Activated T-cell treated with anti-CD3 and anti-CD28 coated beads, Interleukin-2, amount 50 U/mL, for 1 hour (primary cell): ENCODE results near the gene SMG1.
"Not testable (repeated sequence)": the region's sequence is repeated elsewhere in the genome, so short reads cannot be mapped to it uniquely, and the experiment has no call there.

Experiments used
- DNase-seq: peaks from one replicate; pipeline ENCODE4 v3.0.0-alpha.2; 2020

Gene SMG1

GRCh38 chr16:18796377-18796776 lies 129.8 kb downstream of the SMG1 start:
- DNase-seq: no peak

GRCh38 chr16:18792836-18793433 lies 133.3 kb downstream of the SMG1 start:
- no peak for DNase-seq

GRCh38 chr16:18789850-18790706 lies 136.1 kb downstream of the SMG1 start, which contains the start of gene RPS15A:
RPS15A (minus strand) TSS chr16:18790334; CDS start chr16:18789113, 1,221 bp downstream.
- DNase-seq: peak; percentile 84

- DNase-seq: no peak
Measured at GRCh38 chr16:18789515-18789849, 136.7 kb downstream of the SMG1 start.

DNA sequence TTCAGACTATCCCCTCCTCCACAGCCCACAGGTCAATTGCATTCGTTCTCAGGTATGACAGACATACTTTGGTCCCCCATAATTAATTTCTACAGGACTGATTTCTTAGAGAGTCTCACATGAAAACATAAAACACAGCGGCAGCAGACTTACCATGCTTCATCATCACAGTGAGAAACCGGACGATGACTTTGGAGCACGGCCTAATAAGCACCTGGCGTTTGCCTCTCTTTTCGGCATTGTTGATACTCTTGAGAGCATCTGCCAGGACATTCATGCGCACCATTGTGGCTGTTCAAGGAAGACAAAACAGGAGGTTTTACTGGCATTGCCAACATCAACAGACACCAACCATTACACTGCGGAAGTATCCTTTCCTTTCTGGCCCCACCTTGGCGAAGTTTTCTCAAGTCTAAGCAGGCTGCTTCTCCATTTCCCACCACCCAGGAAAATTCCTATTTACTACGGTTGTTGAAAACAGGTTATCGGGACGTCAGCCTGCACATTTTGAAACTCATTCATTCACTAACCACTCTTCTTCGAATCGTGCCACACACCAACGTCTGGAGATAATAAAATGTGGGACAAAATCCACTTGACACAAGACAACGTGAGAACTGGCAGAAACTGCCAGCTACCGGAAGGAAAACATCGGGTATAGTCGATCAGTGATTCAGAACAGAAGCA lies 137.2 kb downstream of the SMG1 start:
- DNase-seq: no peak

DNA sequence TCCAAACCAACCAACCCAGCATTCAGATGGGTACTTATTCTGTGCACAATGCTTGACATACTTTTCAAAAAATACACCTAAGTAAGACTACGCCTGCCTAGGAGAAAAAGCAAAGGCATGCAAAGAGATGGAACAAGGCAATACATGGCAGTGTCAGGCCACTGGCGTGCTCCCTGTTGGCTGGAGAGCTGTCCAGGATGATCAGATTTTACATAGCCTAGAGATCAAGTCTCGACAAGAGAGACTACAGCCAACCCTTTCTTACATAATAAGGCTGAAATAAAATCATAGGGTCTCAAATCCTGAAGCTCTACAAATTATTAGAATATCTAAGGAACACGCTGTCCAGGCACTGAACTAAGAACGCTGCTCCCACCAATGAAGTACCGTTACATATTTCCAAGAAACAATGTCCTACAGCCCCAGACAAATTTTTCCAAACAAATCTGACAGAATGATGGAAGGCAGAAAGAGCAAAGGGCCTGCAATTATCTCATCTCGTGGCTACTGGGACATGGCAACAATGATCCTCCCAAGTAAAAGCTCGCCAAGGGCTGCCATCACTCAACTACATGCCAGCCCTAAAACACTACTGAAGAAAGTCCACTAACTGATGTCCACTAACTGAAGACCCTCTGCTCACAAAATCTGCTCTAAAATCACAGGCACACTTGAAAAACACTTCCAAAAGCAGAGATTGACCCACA lies 141.1 kb downstream of the SMG1 start:
- no peak for DNase-seq

- DNase-seq: no peak
Measured at GRCh38 chr16:18783430-18784341, 142.5 kb downstream of the SMG1 start.

DNA sequence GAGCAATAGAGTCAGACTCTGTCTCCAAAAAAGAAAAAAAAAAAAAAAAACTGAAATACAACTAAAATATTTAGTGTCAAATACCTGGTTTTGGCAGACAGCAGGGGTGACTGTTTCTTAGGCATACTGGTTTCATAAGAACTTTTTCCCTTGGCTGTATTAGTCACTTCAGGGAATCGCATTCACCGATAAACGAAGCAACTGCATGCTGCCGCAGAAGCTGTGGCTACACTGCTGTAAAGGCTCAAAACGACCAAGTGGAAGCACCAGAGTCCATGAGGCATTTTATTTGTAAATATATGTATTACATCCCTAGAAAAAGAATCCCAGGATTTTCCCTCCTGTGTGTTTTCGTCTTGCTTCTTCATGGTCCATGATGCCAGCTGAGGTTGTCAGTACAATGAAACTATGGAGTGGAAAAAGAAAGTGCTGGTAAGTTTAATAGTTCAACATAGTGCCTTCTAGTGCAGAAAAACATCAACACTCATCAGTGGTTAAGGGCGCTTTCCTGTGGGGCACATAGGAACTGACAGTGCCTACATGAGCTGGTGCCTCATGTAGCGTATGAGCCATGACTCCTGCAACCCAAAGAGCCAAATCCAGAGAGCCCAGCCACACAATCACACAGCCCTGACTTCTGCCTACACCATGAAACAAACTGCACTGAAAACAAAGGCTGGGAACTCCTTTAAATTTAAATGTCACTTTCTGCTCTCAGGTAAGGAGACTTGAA lies 143.3 kb downstream of the SMG1 start:
- DNase-seq: no peak

DNA sequence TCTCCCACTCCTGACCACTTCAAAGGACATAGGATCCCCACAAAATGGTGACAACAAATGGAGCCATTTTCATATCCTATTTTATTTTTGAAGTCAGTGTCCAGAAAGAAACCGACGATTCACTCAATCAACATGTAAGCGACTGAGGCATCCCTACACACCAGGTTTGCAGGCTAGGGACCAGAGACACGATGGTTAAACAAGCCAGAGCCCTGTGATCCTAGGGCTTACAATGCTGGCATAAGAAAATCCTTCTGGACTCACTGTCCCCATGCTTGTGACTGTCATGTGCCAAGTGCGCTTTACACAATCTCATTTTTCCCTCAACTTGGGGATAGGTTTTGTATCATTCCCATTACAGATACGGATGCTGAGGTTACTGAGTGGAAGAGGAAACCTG lies 145.0 kb downstream of the SMG1 start:
- DNase-seq: not testable (repeated sequence)

DNA sequence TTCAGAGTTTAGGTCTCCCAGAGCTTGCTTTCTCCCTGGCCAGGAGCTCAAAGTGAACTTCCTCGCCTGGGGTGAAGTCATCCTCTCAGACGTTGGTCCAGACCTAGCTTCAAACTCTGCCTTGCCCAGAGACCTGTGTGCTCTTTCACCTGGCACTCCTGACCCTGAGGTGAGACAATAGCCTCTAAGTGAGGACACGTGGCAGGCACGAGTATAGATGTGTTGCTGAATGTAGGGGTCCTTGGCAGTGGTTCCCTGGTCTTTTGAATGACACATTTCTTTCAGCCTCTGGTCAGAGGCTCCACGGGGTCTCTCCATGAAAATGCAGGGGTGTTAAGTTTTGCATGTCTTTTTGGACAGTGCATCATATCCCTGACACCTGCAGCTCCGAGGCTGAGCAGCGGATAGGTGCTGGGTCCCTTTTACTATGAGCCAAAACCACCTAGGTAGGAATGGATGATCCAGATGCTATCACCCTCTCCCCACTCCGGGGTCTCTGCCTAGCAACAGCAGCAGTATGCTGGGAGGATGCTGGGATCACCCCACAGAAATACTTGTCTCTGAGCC lies 145.7 kb downstream of the SMG1 start:
- DNase-seq: not testable (repeated sequence)

DNA sequence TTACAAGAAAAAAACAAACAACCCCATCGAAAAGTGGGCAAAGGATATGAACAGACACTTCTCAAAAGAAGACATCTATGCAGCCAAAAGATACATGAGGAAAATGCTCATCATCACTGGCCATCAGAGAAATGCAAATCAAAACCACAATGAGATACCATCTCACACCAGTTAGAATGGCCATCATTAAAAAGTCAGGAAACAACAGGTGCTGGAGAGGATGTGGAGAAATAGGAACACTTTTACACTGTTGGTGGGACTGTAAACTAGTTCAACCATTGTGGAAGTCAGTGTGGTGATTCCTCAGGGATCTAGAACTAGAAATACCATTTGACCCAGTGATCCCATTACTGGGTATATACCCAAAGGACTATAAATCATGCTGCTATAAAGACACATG lies 148.5 kb downstream of the SMG1 start:
- DNase-seq: not testable (repeated sequence)

GRCh38 chr16:18776334-18776733 lies 149.9 kb downstream of the SMG1 start:
- DNase-seq: not testable (repeated sequence)

GRCh38 chr16:18774651-18775050 lies 151.6 kb downstream of the SMG1 start:
- not testable (repeated sequence) for DNase-seq

DNA sequence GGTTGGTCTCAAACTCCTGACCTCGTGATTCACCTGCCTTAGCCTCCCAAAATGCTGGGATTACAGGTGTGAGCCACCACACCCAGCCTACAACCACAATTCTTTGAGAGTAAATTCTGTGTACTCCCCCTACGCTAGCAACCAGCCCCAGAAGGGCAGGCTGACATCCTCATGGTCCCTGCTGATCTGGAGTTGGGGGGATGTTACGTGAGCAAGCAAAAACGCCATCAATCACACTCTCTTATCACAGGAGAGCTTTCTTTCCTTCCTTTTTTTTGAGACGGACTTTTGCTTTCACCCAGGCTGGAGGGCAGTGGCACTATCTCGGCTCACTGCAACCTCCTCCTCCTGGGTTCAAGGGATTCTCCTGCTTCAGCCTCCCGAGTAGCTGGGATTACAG lies 154.0 kb downstream of the SMG1 start:
- not testable (repeated sequence) for DNase-seq

DNA sequence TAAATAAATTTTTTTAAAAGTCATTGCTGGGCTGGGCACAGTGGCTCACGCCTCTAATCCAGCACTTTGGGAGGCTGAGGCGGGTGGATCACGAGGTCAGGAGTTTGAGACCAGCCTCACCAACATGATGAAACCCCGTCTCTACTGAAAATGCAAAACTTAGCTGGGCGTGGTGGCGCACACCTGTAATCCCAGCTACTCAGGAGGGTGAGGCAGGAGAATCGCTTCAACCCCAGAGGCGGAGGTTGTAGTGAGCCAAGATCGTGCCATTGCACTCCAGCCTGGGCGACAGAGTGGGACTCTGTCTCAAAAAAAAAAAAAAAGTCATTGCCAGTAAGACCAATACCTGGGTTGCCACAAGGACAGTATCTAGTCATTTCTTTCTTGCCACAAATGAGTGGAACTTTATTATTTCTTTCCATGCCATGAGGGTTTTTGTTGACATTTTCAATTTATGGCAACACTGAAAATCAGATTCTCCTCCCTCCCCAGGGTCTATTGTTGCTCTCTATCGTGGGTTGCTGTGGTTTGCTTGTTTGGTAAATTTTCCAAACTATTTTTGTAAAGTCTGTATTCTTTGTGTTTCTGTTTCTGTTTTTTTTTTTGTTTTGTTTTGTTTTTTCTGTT lies 155.8 kb downstream of the SMG1 start:
- DNase-seq: not testable (repeated sequence)

GRCh38 chr16:18767217-18767616 lies 159.0 kb downstream of the SMG1 start:
- DNase-seq: peak; percentile 26

- not testable (repeated sequence) for DNase-seq
Measured at GRCh38 chr16:18762713-18763112, 163.5 kb downstream of the SMG1 start.

DNA sequence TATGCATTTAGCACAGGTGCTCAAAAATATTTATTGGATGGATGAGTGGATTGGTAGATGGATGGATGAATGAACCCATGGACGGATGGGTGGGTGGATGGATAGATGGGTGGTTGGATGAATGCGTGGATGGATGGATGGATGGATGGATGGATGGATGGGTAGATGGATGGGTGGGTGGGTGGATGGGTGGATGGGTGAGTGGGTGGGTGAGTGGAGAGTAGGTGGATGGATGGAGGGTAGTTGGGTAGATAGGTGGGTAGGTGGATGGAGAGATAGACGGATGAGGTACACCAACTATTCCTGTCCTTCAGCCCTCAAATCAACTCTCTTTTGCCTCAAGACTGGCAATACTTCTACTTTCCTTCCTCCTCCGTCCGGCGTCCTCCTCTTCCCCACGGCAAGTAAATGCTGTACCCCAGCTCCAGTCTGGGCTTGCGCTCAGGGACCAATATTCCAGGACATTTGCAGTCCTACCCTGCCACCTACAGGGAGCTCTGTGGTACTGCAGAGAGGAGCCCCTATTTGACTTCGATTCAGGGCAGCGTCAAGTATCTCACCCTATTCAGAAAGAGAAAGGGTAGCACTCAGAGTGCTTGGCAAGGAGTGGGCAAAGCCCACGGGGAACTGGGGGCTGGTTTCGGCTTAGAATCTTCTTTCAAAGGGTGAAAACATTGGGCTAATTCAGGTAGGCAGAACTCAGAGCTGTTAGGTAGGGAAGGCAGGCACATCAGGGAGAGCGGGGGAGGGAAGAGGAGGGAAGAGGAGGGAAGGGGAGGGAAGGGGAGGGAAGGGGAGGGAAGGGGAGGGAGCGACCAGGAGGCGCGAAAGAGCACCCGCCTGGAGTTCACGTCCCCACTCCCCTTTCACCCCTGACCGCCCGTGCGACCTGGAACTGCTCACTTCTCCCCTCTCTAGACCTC lies 166.3 kb downstream of the SMG1 start:
- DNase-seq: peak; percentile 60

- not testable (repeated sequence) for DNase-seq
Measured at GRCh38 chr16:18757960-18758660, 168.1 kb downstream of the SMG1 start.
